Stimulated activated CD4-positive, alpha-beta T cell treated with anti-CD3 and anti-CD28 coated beads, Interleukin-4, amount 100 ng/mL, for 1 hour (primary cell): Measurements from ENCODE around the gene CCT7.

Experiments used
- DNase-seq: peaks from one replicate; pipeline ENCODE4 v3.0.0-alpha.2; 2020

CCT7 gene

DNA sequence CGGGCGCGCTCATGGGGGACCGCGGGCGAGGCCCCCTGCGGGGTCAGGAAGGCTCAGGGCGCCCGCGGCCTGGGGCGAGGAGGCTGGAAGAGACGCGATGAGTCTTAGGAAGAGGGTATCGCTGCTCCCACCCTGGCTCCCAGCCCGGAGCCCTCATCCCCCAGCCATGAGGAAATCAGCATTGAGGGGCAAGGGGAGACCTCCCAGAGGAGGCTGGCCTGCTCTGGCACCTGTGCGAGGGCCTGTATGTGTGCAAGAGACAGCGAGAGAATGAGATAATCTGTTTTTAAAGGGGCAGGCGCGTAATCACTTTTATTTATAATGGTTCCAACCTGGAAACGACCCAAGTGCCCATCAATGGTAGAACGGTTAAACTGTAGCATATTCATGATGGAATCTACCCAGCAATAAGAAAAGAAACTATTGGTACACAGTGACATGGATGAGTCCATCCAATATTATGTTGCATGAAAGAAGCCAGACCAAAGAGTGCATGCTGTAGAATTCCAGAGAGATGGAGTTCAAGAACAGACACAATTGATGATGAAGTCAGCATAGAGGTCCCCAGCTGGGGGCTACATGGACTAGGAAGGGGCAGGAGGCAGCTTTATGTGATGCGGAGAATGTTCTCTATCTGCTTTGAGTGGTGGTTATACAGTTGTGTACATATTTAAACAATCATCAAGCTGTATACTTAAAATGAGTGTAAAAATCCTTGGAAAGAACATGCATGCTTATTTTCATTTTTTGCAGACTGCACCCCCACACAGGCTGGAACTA lies 35.8 kb downstream of the CCT7 start:
- DNase-seq, result no peak

DNA sequence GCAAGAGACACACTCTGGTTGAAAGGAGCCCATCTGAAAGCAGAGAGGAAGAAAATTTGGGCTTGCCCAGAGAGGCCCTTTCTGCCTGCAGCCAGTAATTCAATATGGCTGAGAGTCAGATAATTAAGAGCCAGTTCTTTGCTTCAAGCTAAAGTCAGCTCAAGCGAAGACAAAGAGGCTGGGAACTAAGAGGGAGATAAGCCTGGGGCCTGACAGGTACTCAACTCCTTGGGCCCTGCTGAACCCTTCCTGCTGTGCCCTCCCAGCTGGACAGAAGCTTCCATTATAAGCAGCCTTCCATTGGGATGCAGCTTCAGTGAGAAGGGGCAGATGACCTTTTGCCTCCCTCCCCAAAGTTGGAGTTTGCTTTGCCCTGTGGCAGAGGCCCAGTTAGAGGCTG lies 38.2 kb downstream of the CCT7 start:
- DNase-seq, result no peak

DNA sequence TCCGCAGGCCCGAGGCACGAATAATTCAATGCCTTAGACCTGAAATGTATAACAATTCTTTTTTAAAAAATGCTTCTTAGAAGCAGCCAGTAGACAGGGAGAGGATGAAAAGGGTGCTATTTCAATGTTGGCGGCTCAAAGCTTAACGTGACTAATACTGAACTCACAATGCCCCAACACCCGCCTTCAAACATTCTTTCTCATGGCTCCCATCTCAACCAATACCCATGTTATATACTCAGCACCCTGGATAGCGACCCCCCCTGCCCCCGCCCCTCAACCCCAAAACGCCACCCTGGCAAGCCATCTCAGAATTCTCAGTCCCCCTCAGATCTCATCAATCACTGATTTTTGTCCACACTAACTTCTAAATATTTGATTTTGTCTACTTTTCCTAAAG lies 45.7 kb downstream of the CCT7 start:
- DNase-seq, result no peak

DNA sequence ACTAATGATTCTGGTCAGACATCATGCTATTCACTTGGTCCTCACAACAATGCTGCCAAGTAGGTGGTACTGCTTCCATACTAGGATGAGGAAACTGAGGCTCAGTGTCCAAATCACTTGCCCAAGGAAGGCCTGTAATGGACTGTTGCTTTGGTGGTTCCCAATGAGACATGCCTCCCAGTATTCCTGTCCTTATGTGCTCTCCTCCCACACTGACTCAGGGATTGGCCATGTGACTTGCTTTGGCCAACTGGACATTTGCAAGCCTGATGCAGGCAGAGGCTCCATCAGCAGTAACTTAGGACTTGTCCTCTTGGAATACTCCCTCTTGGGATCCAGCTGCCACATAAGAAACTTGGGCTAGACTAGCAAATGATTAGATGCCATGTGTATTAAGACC lies 47.1 kb downstream of the CCT7 start:
- no peak for DNase-seq

DNA sequence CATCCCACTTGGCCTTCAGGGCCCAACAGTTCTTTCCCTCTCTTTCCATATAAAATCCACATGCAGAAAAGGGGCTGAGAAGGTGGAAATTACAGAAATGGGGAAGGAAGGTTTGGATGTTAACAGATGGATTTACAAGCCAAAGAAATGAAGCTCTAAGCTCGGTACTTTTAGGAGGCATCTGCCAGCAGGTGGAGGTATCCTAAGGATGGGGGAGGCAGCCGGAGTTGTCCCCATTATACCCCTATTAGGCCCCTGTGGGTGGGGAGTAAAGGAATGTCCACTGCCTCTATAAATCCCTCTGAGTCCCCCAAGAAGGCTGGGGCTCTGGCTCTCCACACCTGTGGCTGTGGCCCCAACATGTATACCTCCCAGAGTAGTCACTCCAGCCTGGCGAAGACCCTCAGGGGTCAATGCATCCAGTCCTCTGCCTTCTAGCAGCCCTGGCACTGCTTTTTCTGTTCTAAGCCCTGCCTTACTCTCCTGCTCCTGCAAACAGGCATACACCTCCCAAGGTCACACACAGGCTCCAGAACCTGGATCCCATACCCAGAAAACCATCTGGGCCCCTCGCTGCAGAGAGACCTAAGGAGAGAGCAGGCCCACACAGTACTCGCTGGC lies 48.9 kb downstream of the CCT7 start:
- no peak for DNase-seq

DNA sequence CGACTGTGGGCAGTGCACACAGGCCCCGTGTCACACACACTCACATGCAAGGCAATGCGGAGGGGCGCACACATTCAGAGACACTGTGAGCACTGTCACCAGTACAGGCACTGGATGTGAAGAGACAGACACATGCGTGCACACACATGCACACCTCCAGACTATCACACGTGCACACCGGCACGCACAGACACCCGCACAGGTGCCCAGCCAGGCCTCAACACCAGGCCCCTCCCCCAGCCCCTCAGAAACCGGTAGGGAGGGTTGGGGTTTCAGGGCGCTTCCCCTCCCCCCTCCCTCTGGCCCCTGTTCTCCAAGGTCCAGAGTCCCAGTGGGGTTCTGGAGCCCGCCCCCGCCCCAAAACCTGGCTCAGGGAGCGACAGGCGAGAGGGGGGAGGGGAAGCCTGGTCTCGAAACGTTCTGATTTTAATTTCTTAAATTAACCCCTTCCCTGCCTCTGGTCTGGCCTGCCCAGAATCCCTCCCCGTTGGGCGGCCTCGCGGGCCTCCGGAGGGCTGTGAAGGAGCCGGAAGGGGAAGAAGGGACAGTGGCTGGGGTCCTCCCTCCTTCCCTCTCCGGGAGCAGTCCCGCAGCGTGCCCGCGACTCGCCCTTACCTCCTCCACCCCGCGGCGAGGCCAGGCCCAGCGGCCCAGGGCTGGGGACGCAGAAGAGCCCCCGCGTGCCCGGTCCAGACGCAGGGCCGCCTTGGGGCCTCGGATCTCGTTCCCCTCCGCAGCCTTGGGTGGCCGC lies 49.6 kb downstream of the CCT7 start:
- DNase-seq, result peak; percentile 32

DNA sequence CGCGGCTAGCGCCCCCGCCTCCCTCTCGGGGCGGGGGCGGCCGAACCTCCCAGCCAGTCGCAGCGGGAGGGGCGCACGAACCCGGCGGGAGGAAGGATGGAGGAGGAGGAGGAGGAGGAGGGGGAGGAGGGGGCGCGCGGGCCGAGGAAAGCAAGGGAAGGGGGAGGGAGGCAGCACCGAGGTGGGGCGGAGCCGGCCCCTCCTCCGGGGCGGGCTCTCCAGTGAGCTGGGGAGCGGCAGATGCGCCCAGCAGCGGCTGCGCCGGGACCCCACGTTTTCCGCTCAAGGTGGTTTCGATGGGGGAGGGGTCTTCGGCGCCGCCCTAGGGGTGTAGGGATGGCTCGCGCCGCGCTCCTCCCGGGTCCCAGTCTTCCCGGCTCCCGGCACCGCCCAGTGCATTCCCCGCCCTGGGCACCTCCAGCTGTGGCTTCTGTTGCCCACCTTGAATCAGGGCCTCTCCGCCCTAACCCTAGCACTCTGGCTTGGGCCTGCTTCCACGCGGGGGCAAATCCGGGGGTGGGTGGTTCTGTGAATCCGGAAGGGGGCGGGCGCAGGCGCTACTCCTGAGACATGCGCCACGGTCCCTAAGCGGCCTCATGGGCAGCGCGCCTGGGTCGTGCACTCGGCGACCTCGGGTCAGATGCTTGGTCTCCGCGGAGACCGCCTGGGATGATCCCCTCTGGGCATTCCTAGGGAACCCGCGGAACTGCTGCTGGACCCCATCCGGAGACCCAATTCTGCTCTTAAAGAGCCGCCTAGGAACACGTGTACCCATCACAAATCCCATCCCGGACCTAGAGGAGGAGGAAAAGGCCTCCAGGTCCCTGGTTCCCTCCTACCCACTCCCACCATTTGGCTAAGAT lies 50.4 kb downstream of the CCT7 start, which contains the start of gene FBXO41:
Gene FBXO41, minus strand, starts transcription at position 183 of the 863 bp plus-strand sequence. CDS start 14,848 bp downstream, outside the sequence.
- DNase-seq, result peak; percentile 77

DNA sequence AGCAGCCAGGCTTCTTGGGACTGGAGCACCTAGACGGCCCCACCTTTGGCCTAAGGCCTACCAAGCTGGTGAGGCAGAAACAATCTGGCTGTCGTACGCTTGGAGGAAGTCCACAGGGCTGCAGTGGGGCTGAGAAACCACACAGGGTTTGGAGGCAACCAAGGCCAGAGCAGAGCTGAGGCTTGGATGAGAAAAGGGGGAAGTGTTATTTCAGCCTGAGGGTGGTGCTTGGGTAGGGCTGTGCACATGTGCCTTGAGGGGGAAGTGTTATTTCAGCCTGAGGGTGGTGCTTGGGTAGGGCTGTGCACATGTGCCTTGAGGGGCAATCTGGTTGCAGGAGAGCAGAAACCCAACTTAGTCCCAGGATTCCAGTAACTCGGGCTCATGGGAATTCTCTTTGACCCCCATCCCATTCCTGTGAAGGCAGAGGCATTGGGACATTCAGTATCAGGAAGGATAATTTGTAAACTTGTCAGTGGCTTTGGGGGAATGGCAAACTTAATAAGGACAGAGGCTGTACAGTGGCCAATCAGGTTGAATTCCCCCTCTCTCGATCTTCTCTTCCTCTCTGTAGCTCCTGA lies 51.1 kb downstream of the CCT7 start:
- DNase-seq, result no peak

DNA sequence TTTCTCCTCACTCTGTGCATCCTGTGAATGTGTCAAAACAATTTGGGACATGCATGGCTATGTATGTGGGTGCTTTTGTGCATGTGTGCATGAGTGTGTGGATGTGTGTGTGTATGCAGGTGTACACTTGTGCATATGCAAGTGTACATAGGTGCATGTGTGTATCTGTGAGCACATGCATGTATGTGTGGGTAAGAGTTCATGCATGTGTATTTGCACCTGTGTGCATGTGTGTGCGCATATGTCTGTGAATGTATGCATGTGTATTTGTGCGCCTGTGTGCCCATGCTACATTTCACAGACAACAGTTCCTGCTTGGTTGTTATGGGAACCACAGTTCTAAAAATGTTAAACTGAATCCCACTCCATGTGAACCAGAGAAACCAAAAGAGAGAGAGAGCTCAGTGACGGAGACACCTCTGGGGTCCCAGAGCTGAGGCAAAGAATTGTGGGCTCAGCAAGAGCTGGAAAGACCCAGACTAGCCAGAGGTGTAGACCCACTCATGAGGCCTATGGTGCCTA lies 52.1 kb downstream of the CCT7 start:
- DNase-seq, result no peak

DNA sequence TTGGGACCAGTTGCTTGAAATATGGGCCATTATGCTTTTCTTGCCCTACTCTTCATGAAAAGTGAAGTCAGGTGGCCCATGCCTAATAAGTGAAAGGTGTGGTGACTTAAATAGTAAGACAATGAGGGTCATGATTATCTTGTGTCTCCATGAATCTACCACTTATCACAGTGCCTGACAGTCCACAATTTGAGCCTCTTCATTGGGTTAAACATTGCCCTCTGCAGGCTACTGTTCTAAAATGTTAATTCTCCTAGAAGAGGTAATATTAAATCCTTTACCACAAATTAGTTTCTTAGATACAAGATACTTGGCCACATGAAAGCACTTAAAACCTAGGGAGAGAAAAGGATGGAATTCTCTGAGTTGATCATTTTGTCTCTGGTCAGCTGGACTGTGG lies 55.2 kb downstream of the CCT7 start:
- no peak for DNase-seq

DNA sequence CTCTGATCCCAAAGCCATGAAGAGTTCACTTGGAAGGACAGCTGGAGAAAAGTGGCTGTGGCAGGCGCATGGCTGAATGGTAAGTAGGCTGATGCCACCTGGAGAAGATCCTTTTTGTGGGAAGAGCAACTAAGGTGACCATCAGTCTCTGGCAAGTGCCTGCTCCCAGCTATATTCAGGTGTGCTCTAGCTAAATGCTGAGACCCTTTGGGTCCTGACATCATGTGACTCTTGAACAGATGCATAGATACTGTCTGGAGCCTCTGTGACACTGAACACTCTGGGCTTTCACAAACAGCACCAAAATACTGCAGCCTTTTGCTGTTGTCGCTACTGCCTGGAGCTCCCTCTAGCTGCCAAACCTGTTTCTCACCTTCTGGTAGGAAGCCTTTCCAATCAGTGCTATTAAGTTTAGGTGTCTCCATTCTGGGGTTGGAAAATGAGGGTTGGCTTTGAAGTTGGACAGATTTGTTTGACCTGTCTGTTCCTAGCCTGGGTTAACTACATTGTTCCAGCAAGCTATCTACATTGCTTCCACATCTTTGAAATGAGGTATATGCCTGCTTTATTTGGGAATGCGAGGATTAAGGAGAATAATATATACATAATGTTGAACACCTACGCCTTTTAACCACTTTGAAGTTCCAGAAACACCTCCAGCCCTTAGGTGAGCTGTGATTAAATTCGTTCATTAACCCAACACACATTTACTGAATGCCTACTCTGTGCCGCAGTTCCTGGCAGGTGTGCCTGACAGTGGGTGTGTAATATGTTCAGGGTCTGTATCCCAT lies 56.1 kb downstream of the CCT7 start:
- DNase-seq, result peak; percentile 47

DNA sequence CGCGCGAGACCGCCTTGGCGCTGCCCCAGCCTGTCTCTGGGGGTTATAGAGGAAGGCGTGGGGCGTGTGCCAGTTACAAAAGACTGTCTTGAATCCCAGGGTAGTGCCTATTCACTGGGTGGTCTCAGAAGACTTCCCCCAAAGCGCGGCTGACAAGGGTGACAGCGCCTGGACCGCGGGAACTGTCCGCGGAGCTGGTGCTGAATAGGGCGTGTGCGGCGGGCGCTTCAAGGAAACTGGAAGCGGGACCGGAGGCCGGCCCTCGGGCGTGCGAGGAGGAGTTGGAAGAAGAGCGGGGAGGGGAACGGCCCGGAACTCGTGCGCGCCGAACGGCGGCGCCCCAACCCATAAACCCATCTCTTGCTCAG lies 57.0 kb downstream of the CCT7 start:
- DNase-seq, result peak; percentile 64

DNA sequence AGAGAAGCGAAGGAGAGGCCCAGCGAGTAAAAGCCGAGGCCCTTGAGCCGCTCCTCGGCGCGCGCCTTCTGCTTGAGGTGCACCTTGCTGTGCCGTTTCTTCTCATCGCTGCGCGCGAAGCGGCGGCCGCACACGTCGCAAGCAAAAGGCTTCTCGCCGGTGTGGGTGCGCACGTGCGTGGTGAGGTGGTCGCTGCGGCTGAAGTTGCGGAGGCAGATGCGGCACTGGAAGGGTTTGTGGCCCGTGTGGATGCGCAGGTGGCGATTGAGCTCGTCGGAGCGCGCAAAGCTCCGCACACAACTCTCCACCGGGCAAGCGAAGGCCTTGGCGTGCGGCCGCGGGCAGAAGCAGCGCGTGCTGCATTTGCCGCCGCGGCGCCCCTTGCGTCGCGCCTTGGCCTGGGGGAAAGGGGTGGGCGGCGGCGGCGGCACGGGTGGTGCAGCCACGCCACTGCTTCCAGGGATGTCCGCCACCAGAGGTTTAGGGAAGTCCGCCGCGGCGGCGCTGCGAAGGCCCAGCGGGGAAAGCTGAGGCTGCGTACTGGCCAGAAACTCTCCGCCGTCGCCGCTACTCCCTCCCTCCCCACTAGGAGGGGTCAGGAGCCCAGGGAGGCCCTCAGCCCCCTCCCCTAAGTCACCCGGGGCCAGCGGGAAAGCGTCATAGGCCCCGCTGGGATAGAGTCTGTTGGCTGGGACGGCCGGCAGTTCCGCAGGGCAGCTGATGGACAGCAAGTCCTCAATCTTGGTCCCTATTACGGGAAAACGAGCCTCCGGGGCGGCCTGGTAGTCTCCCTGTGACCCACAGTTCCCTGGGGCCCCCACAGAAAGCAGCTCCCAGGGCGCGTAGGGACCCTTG lies 57.6 kb downstream of the CCT7 start:
- DNase-seq, result peak; percentile 4

DNA sequence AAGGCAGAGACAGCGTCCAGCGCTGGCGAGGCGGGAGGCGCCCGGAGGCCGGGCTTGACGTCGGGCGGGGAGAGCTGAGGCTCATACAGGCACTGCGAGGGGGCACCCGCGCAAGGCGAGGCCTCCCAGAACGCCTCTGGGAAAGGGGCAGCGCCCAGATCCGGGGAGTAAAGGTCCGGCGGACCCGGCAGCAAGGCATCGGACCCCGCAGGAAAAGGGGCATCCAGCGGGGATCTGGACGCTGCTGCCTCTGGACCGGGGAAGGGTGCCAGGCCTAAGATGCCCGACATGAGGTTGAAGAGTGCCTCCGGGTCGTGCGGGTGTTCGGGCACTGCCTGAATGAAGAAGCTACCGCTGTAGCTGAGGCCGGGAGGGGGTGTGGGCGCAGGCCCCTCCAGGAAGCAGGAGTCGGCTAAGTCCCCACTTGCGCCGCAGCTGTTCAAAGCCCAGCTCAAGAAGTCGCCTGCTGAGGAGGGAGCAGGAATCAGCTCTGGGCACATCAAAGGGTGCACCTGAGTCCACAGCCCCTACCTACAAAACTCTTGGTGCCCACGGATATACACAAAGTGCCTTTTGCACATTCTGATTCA lies 58.3 kb downstream of the CCT7 start:
- no peak for DNase-seq

DNA sequence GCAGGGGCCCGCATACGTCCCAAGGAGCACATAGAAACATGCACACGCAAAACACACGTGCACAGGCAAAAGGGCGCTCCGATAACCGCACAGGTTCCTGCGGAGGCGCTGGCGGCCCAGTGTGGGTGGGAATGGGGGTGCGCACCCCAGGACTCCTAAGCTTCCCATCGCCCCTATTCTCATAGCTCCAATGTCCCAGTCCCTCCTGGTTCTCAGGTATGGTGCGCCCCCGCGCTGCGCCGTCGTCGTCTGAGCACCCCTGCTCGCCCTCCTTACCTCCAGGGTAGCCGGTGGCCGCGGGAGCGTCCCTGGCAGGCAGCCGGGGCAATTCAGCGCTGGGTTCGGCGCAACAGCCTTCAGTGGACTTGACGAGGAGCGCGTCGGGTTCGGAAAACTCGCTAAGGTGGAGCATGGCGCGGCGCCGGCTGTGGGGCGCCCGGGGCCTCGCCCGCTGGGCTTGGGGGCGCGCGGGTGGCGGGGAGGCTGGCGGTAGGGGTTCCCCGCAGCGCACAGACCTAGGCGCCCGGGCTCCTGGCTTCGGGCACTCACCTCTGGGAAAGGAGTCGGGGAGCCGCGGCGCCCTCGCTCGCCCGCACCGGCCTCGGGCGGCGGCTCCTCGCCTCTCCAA lies 58.9 kb downstream of the CCT7 start:
- DNase-seq, result peak; percentile 10

DNA sequence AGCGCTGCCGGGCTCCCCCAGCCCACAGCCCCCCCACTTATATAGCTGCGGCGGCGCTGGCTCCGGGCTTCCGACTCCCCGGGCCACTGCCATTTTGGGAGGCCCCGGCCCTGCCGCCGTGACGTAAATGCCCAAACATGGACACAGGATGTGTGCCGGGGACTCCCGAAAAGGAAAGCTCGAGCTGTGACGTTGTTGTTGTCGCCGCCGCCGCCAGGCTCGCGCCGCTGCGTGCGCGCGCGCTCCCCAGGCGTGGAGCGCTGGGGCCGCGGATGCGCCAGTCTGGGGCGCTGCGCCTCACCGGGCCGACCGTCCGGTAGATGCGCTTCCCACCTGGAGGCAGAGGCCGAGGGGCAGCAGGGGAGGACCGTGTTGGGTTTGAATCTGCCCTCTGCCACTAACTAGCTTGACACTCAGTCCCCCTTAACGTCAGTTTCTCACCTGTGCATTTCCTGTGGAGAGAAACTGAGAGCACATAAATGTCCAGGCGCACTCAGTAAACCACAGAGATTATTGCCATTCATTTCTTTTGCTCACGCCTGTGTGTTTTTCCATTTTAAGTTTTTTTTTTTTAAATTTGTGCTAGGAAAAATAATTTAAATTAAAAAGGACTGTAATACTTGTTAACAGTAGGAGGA lies 59.5 kb downstream of the CCT7 start, which contains the start of gene EGR4:
Gene EGR4, minus strand, starts transcription at position 15 of the 638 bp plus-strand sequence. CDS start 231 bp downstream, outside the sequence.
- DNase-seq, result peak; percentile 88

DNA sequence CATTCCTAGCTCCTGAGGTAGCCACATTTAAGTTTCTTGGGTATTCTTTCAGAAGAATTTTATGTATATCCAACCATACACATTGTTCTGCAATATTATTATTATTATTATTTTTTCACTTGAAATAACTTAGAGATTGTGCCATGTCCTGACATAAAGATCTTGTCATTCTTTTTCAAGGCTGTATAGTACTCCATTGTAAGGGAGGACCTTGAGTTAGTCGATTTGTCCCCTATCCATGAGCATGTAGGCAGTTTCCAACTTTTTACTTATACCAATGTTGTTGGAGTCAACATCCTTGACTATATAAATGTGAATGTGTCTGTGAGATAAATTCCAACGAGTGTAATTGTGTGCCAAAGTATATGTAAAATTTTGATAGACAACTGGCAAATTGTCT lies 60.1 kb downstream of the CCT7 start:
- DNase-seq, result no peak

DNA sequence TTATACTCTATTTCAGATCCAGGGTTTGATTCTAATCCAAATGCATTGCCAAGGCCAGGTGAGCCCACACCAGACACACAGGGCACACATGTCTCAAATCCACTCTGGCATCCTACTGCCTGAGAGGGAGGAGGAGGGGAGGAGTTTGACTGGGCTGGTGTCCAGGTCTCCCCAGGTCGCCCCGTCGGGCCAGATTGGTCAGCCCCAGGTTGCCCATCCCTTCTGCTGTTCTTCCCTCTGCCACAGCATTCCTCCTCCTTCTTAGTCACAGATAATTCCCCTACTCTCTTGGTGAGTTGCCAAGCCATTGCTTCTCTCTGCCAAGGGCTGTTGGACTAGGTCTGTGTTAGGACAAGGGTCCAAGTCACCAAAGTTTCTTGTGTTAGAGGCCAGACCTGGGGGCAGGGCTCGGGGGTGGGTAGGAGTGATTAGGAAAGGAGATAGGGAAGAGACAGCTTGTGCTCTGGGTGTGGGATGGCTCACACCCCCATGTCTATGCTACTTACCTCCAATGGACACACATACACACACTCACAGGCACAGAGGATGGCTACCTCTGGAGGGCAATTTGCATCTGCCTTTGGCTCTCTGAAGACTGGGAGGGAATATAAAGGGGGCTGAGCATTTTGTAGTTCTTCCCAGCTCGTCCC lies 61.8 kb downstream of the CCT7 start:
- no peak for DNase-seq
